G401.6 (cell line): ENCODE measurements around the gene ACKR2.
"Not testable (repeated sequence)": the region's sequence is repeated elsewhere in the genome, so short reads cannot be mapped to it uniquely, and the experiment has no call there.

Experiments used
- FAIRE-seq: peaks from 2 replicates; lab custom pipeline; 2012; peaks lifted over from hg19 to GRCh38; lab: Jason Lieb, UNC

ACKR2 gene

GRCh38 chr3:42802876-42803413, 6.3 kb upstream of the ACKR2 start:
- FAIRE-seq = no peak

- no peak for FAIRE-seq
Measured at GRCh38 chr3:42803414-42804105, 5.7 kb upstream of the ACKR2 start.

- peak; percentile 96 for FAIRE-seq
Measured at GRCh38 chr3:42804106-42804830, 5.0 kb upstream of the ACKR2 start, which contains the start of gene HIGD1A. TSS of gene HIGD1A (minus strand) at chr3:42804490. CDS start at chr3:42794253, 10,237 bp downstream.

GRCh38 chr3:42804831-42805132, 4.5 kb upstream of the ACKR2 start:
- no peak for FAIRE-seq

GRCh38 chr3:42805141-42805821, 4.0 kb upstream of the ACKR2 start:
- FAIRE-seq = no peak

GRCh38 chr3:42807929-42808328, 1.3 kb upstream of the ACKR2 start:
- FAIRE-seq = no peak

GRCh38 chr3:42810706-42811105, 1.5 kb downstream of the ACKR2 start:
- not testable (repeated sequence) for FAIRE-seq

- FAIRE-seq = not testable (repeated sequence)
Measured at GRCh38 chr3:42811118-42811883, 2.1 kb downstream of the ACKR2 start.

- no peak for FAIRE-seq
Measured at GRCh38 chr3:42814246-42814645, 5.0 kb downstream of the ACKR2 start.

GRCh38 chr3:42814914-42815507, 5.8 kb downstream of the ACKR2 start:
- no peak for FAIRE-seq

GRCh38 chr3:42815826-42816225, 6.6 kb downstream of the ACKR2 start:
- FAIRE-seq = no peak

GRCh38 chr3:42819351-42819965, 10.2 kb downstream of the ACKR2 start:
- FAIRE-seq = no peak

- FAIRE-seq = no peak
Measured at GRCh38 chr3:42820746-42821051, 11.5 kb downstream of the ACKR2 start.

GRCh38 chr3:42822828-42823227, 13.6 kb downstream of the ACKR2 start:
- FAIRE-seq = no peak

- no peak for FAIRE-seq
Measured at GRCh38 chr3:42823351-42823750, 14.1 kb downstream of the ACKR2 start.

- FAIRE-seq = no peak
Measured at GRCh38 chr3:42826141-42826540, 16.9 kb downstream of the ACKR2 start.

GRCh38 chr3:42827023-42827422, 17.8 kb downstream of the ACKR2 start:
- FAIRE-seq = no peak

- no peak for FAIRE-seq
Measured at GRCh38 chr3:42827654-42828053, 18.4 kb downstream of the ACKR2 start.

GRCh38 chr3:42829083-42829627, 19.9 kb downstream of the ACKR2 start:
- no peak for FAIRE-seq

GRCh38 chr3:42829628-42830436, 20.6 kb downstream of the ACKR2 start:
- FAIRE-seq = no peak
